ENCODE measurements around the gene SFMBT2.

SFMBT2 gene

GRCh38 chr10:7277867-7278266, 133.0 kb downstream of the SFMBT2 start:
- Histone ChIP-seq H3K9me3 (ENCODE audit: control insufficient read depth, insufficient read depth, low read length) (no peaks in the 10 kb centered on the region), H3K27me3 (ENCODE audit: control insufficient read depth, low read length) (no peaks in the 10 kb centered on the region), H3K4me2 (ENCODE audit: low read length) (no peak overlapping the region), H3K4me1 (ENCODE audit: control insufficient read depth, low read length) (no peaks in the 10 kb centered on the region), H3K36me3 (ENCODE audit: control insufficient read depth, low read length) (no peaks in the 10 kb centered on the region), H4K20me1 (ENCODE audit: control insufficient read depth, insufficient read depth, low read depth, low read length) (no peaks in the 10 kb centered on the region), H3K9me2 (replicated peaks; ENCODE audit: control insufficient read depth, low read length) (no peaks in the 10 kb centered on the region), H3K27ac (ENCODE audit: low read depth, low read length) (no peak overlapping the region), H3F3A (ENCODE audit: control insufficient read depth, insufficient read depth) (no peaks in the 10 kb centered on the region), H3K4me3 (ENCODE audit: low read length) (no peak overlapping the region), H3K79me2 (ENCODE audit: control insufficient read depth, low read length) (no peaks in the 10 kb centered on the region)
- TF ChIP-seq EZH2phosphoT487 (IDR thresholded peaks at IDR 0.05; ENCODE audit: borderline replicate concordance, low read length): no peak
- TF ChIP-seq, protein P1, sequence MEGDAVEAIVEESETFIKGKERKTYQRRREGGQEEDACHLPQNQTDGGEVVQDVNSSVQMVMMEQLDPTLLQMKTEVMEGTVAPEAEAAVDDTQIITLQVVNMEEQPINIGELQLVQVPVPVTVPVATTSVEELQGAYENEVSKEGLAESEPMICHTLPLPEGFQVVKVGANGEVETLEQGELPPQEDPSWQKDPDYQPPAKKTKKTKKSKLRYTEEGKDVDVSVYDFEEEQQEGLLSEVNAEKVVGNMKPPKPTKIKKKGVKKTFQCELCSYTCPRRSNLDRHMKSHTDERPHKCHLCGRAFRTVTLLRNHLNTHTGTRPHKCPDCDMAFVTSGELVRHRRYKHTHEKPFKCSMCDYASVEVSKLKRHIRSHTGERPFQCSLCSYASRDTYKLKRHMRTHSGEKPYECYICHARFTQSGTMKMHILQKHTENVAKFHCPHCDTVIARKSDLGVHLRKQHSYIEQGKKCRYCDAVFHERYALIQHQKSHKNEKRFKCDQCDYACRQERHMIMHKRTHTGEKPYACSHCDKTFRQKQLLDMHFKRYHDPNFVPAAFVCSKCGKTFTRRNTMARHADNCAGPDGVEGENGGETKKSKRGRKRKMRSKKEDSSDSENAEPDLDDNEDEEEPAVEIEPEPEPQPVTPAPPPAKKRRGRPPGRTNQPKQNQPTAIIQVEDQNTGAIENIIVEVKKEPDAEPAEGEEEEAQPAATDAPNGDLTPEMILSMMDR (IDR thresholded peaks at IDR 0.05; ENCODE audit: low read depth, low read length, poor library complexity, severe bottlenecking): no peak

GRCh38 chr10:7277432-7277831, 133.4 kb downstream of the SFMBT2 start:
- no peaks in the 10 kb centered on the region for H4K20me1 ChIP-seq (ENCODE audit: control insufficient read depth, insufficient read depth, low read depth, low read length)
- H3K9me3 ChIP-seq (ENCODE audit: control insufficient read depth, insufficient read depth, low read length): no peaks in the 10 kb centered on the region
- no peaks in the 10 kb centered on the region for H3K36me3 ChIP-seq (ENCODE audit: control insufficient read depth, low read length)
- no peaks in the 10 kb centered on the region for H3K79me2 ChIP-seq (ENCODE audit: control insufficient read depth, low read length)
- no peaks in the 10 kb centered on the region for H3K27me3 ChIP-seq (ENCODE audit: control insufficient read depth, low read length)
- no peak for TF ChIP-seq EZH2phosphoT487 (IDR thresholded peaks at IDR 0.05; ENCODE audit: borderline replicate concordance, low read length)
- TF ChIP-seq, protein P1 (IDR thresholded peaks at IDR 0.05; ENCODE audit: low read depth, low read length, poor library complexity, severe bottlenecking): no peak
- H3K4me2 ChIP-seq (ENCODE audit: low read length): no peak overlapping the region
- H3K4me3 ChIP-seq (ENCODE audit: low read length): no peak overlapping the region
- H3K9me2 ChIP-seq (replicated peaks; ENCODE audit: control insufficient read depth, low read length): no peaks in the 10 kb centered on the region
- no peaks in the 10 kb centered on the region for H3K4me1 ChIP-seq (ENCODE audit: control insufficient read depth, low read length)
- H3K27ac ChIP-seq (ENCODE audit: low read depth, low read length): no peak overlapping the region
- no peaks in the 10 kb centered on the region for H3F3A ChIP-seq (ENCODE audit: control insufficient read depth, insufficient read depth)

- Histone ChIP-seq H3K27me3 (ENCODE audit: control insufficient read depth, low read length) (no peaks in the 10 kb centered on the region), H3K4me2 (ENCODE audit: low read length) (no peak overlapping the region), H3K79me2 (ENCODE audit: control insufficient read depth, low read length) (no peaks in the 10 kb centered on the region), H3K9me3 (ENCODE audit: control insufficient read depth, insufficient read depth, low read length) (no peaks in the 10 kb centered on the region), H3K4me1 (ENCODE audit: control insufficient read depth, low read length) (no peaks in the 10 kb centered on the region), H3K27ac (ENCODE audit: low read depth, low read length) (no peak overlapping the region), H3K36me3 (ENCODE audit: control insufficient read depth, low read length) (no peaks in the 10 kb centered on the region), H3K9me2 (replicated peaks; ENCODE audit: control insufficient read depth, low read length) (no peaks in the 10 kb centered on the region), H3K4me3 (ENCODE audit: low read length) (no peak overlapping the region), H3F3A (ENCODE audit: control insufficient read depth, insufficient read depth) (no peaks in the 10 kb centered on the region), H4K20me1 (ENCODE audit: control insufficient read depth, insufficient read depth, low read depth, low read length) (no peaks in the 10 kb centered on the region)
- TF ChIP-seq, protein P1 (IDR thresholded peaks at IDR 0.05; ENCODE audit: low read depth, low read length, poor library complexity, severe bottlenecking): no peak
- no peak for TF ChIP-seq EZH2phosphoT487 (IDR thresholded peaks at IDR 0.05; ENCODE audit: borderline replicate concordance, low read length)
Observed at GRCh38 chr10:7275761-7276440, 134.9 kb downstream of the SFMBT2 start.
